RCC 7860 (cell line): ENCODE results near the gene COL1A2.
A peak's percentile ranks its signal among the peaks of the same experiment; 100 is the strongest.

Experiments
- DNase-seq: peaks from one replicate; pipeline ENCODE4 v3.0.0-alpha.2; 2015; ENCODE audit warnings: low spot score
- FAIRE-seq: peaks from 2 replicates; lab custom pipeline; 2012; peaks lifted over from hg19 to GRCh38; lab: Jason Lieb, UNC

The COL1A2 gene

GRCh38 chr7:94409200-94409948 is 14.7 kb downstream of the COL1A2 start:
- FAIRE-seq, result no peak
- no peak for DNase-seq

DNA sequence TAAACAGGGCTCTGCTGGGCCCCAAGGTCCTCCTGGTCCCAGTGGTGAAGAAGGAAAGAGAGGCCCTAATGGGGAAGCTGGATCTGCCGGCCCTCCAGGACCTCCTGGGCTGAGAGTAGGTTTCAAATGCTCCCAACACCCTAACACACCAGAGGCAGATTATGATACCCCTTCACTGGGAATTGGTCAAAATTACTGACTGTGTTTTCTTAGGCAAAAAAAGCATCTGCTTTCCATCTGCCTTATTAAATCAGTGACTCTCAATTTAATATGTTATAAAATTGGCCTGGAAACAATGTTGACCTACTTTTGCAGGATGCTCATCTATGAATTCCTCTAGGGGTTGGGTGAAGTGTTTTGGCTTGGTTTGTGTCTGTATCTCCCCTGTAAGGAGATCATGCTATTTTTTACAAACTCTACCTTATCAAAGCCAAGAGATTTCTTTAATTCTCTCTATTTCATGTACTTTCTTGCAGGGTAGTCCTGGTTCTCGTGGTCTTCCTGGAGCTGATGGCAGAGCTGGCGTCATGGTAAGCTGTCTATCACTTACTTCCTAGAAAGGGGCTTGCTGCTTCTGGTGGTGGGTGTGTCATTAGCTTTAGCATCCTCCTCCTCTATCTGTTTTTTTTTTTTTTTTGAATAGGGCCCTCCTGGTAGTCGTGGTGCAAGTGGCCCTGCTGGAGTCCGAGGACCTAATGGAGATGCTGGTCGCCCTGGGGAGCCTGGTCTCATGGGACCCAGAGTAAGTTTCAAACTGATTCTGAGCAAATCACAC is 15.9 kb downstream of the COL1A2 start:
- no peak for DNase-seq
- no peak for FAIRE-seq

DNA sequence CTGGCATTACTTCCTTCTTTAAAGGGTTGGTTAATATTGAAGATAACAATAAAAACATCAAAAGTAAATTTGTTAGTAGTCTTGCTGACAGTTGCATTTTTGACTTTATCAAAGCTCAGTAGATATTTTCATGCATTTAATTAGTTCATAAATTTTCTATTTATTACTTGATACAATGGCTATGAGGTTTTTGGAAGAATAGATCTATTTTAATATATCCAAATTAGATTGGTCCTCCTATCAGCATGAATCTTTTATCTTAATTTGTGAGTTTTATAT is 16.4 kb downstream of the COL1A2 start:
- no peak for DNase-seq
- FAIRE-seq, result peak; percentile 38

GRCh38 chr7:94412762-94413322 is 18.1 kb downstream of the COL1A2 start:
- DNase-seq, result no peak
- no peak for FAIRE-seq

- DNase-seq, result no peak
Measured at GRCh38 chr7:94414481-94414880, 19.8 kb downstream of the COL1A2 start.

DNA sequence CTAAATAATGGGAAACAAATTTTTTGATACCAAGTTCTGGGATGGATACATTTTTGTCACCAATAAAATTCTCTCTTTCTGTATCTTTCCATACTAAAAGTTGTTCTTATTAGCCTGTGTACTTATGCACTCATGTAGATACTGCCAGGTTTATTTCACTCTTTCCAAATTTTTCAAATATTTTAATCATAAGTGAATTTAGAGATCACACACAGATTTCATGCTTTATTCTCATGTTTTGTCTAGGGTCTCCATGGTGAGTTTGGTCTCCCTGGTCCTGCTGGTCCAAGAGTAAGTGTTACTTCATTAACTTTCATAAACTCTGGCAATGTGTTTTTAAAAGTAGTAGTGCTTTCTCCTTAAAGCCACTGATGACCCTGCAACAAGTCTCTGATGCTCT is 20.3 kb downstream of the COL1A2 start:
- no peak for FAIRE-seq

More at GRCh38 chr7:94414481-94414880, 19.8 kb downstream of the COL1A2 start:
- peak; percentile 2 for FAIRE-seq

DNA sequence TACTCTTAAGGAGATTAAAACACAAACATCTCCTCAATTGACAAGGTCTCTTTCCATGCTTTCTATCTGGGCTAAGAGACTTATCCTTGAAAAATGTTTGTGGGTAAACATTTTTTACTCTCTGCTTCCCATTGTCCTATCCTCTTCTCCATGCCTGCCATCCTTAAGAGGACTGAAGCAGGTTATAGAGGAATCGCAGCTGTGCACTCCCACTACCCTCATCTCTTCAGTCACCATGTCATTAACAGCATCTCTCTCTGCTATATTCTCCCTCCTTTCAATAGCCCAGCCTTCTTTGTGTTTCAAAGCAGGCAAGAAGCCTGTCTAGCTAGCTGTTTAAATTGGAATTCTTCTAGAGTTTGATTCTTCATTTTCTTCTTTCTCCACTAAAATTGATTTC is 22.6 kb downstream of the COL1A2 start:
- no peak for FAIRE-seq
- no peak for DNase-seq

More for the DNA sequence above, 20.3 kb downstream of the COL1A2 start:
- DNase-seq, result no peak

- FAIRE-seq, result no peak
- no peak for DNase-seq
Measured at GRCh38 chr7:94417901-94418300, 23.2 kb downstream of the COL1A2 start.

DNA sequence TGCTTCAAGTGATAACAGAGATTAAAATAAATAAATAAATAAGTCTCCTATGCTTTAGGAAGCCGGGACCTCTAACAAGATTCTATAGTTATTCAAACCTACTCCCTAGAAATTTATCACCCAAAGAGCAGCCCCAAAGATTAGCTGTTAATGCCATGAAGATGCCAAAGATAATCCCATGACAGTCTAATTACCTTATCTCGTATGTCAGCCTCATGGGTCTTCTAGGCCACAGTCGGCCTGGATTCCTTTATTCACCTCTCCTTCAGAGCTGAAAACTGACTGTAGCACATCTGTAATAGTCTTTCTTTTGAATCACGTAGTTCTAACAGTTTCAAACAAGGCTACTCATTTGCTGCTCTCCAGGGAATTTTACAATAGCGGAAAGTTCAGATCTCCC is 24.2 kb downstream of the COL1A2 start:
- DNase-seq (no peak), FAIRE-seq (no peak)

DNA sequence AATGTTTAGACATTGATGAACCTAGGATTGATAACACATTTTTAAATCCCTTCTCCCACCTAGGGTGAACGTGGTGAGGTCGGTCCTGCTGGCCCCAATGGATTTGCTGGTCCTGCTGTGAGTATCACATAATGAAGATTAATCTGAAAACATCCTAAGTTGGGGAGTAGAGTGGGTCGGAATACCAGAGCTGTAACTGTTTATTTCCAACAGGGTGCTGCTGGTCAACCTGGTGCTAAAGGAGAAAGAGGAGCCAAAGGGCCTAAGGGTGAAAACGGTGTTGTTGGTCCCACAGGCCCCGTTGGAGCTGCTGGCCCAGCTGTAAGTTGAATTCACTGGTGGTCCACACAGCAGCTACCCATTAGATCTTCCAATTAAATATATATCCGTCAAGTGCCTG is 25.6 kb downstream of the COL1A2 start:
- DNase-seq (no peak), FAIRE-seq (no peak)

- no peak for FAIRE-seq
Measured at GRCh38 chr7:94421681-94422080, 27.0 kb downstream of the COL1A2 start.

DNA sequence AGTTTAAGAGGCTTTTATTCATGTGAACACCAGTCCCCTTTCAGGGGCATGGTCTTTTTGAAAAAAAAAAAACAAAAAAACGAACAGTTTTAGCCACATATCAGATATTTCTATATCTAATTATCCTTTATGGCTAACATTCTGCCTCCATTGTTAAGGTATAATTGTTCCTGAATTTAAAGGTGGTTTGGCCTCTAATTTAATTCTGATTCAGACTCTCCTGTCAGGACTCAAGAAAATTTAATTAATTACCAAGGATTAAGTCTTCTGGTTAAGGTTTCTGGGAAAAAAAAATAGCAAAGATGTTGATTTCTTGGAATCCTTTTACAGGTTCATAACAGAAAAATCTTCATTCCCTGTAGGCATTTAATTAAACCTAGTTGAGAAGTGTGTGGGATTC is 27.4 kb downstream of the COL1A2 start:
- DNase-seq, result no peak
- no peak for FAIRE-seq

More at GRCh38 chr7:94421681-94422080, 27.0 kb downstream of the COL1A2 start:
- DNase-seq, result no peak

DNA sequence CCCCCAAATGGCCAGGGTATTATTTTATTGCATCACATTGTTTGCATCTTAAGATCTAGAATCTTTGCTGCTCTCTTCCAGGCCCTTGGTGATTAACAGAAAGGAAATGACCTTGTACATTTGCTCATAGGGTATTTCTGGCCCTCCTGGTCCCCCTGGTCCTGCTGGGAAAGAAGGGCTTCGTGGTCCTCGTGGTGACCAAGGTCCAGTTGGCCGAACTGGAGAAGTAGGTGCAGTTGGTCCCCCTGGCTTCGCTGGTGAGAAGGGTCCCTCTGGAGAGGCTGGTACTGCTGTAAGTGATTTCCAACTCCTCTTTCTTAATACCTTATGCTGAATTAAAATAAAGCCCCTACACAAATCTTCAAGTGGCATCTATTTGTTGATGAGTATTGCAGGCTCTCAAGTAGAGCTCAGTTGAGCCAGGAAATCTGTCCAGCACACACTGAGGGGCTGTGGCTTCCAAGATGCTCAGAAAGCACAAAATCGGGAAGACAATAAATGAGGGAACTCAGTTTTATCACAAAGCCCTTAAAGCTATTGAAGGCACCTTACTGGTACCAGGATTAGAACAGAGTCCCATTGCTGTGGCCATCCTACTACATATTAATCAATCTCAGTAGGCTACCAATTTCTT is 28.2 kb downstream of the COL1A2 start:
- no peak for FAIRE-seq

GRCh38 chr7:94423863-94424735 is 29.4 kb downstream of the COL1A2 start:
- FAIRE-seq (no peak), DNase-seq (no peak)

More for the DNA sequence above, 28.2 kb downstream of the COL1A2 start:
- DNase-seq, result no peak

- no peak for FAIRE-seq
- no peak for DNase-seq
Measured at GRCh38 chr7:94425546-94425945, 30.9 kb downstream of the COL1A2 start.

- DNase-seq (no peak), FAIRE-seq (no peak)
Measured at GRCh38 chr7:94426980-94427875, 32.5 kb downstream of the COL1A2 start.

DNA sequence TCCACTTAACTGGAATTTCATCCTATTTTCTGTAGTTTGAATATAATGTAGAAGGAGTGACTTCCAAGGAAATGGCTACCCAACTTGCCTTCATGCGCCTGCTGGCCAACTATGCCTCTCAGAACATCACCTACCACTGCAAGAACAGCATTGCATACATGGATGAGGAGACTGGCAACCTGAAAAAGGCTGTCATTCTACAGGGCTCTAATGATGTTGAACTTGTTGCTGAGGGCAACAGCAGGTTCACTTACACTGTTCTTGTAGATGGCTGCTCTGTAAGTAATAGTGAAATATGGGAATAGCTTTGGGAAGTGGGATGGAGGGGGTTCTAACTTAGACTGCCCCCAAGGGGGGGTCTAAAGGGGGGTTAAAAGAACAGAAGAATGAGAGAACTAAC is 34.5 kb downstream of the COL1A2 start:
- DNase-seq (no peak), FAIRE-seq (no peak)

DNA sequence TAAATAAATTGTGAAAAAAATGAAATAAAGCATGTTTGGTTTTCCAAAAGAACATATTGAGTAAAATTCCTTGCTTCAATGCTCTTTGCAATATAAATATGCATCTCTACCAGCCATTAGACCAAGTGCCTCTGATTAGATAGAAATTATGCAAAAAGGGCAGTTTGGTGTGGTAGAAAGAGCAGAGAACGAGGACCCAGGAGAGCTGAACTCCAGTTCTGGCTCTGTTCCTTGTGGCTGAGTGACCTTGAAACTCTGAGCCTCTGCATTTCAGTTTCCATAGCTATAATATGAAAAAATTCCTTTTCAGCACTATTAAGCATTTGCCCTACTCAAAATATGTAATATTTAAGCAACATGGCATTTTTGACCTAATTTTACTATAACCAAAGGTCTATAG is 36.5 kb downstream of the COL1A2 start:
- DNase-seq (no peak), FAIRE-seq (no peak)

GRCh38 chr7:94431619-94432280 is 37.1 kb downstream of the COL1A2 start:
- FAIRE-seq (no peak), DNase-seq (no peak)
